Panc1 (cell line): Measurements from ENCODE around the gene DENND1B. TPM values are rescaled to one million over a fixed set of nuclear protein-coding genes. Genes with fewer than 3 reads are reported as not detected.

Source experiments
- ATAC-seq: fragments of 200-7000 bp; cut with Tn5 transposase; 2 replicates; pipeline ENCODE4 v1.9.1; 2020; ENCODE audit warnings: mild to moderate bottlenecking, moderate library complexity
- BruUV-seq: library from RNA; stranded (reverse); fragments of 400-500 nt; replicated peaks from 2 replicates; lab custom pipeline; 2021; lab: Mats Ljungman, UMichigan
- CTCF ChIA-PET: fragments of 300-600 bp; sonication (Branson Sonifier 250); formaldehyde crosslinking; loops from one replicate; lab custom pipeline; 2022; ENCODE audit warnings: antibody characterized with exemption; lab: Charles Lee
- POLR2A ChIA-PET: fragments of 300-600 bp; sonication (Branson Sonifier 250); formaldehyde crosslinking; loops from one replicate; lab custom pipeline; 2022; ENCODE audit warnings: antibody characterized with exemption; lab: Charles Lee
- DNase-seq: peaks from one replicate; pipeline ENCODE4 v3.0.0-alpha.2; 2010; ENCODE audit warnings: low read depth, low spot score
- H3K27ac ChIP-seq: 2 replicates; pipeline ENCODE4 v1.5.1; 2011; ENCODE audit warnings: mild to moderate bottlenecking, low read length, inconsistent platforms
- H3K27me3 ChIP-seq: fragments of 200-500 bp; sonication (Bioruptor generic); 2 replicates; pipeline ENCODE4 v1.6.0; 2014; ENCODE audit warnings: low read length, inconsistent platforms; ENCODE audit not compliant: control insufficient read depth, insufficient read depth
- H3K36me3 ChIP-seq: fragments of 200-500 bp; sonication (Bioruptor generic); 2 replicates; pipeline ENCODE4 v1.5.1; 2014; ENCODE audit warnings: inconsistent platforms, mild to moderate bottlenecking, low read length, moderate library complexity; ENCODE audit not compliant: control insufficient read depth, insufficient read depth
- H3K4me1 ChIP-seq: 2 replicates; pipeline ENCODE4 v1.5.1; 2011; ENCODE audit warnings: inconsistent platforms, mild to moderate bottlenecking, low read length, moderate library complexity; ENCODE audit not compliant: control insufficient read depth, insufficient read depth
- H3K4me3 ChIP-seq, 2 experiments: 2 replicates each; pipeline ENCODE4 v1.5.1; 2011 to 2012; ENCODE audit warnings: low read depth in 2 of 2, low read length in 2 of 2, mild to moderate bottlenecking in 2 of 2, inconsistent platforms in 1 of 2, moderate library complexity in 1 of 2
- H3K9me3 ChIP-seq: fragments of 200-500 bp; sonication (Bioruptor generic); 2 replicates; pipeline ENCODE4 v1.5.1; 2014; ENCODE audit warnings: low read depth, mild to moderate bottlenecking, inconsistent platforms, low read length, moderate library complexity; ENCODE audit not compliant: control insufficient read depth, insufficient read depth
- CTCF ChIP-seq: fragments of 450-650 bp; IDR thresholded peaks from 2 replicates; pipeline ENCODE4 v1.5.1; 2017; ENCODE audit warnings: mild to moderate bottlenecking
- POLR2AphosphoS5 ChIP-seq: IDR thresholded peaks from 2 replicates; pipeline ENCODE4 v1.6.1; 2012; ENCODE audit warnings: mild to moderate bottlenecking, low read depth, low read length, moderate library complexity
- SIN3A ChIP-seq: IDR thresholded peaks from 2 replicates; pipeline ENCODE4 v1.6.1; 2012; ENCODE audit warnings: low read depth, mild to moderate bottlenecking, low read length, moderate library complexity, borderline replicate concordance; ENCODE audit not compliant: insufficient read depth
- TCF7L2 ChIP-seq: IDR thresholded peaks from 2 replicates; pipeline ENCODE4 v1.6.1; 2011; ENCODE audit warnings: mild to moderate bottlenecking, low read depth, low read length, inconsistent platforms
- in situ Hi-C: cut with HindIII; loops from 2 replicates; pipeline ENCODE4 v1.10.0; 2016; ENCODE audit warnings: low sequenced_read_pairs, low pct_unique_long_range_greater_than_20kb
- intact Hi-C: fragments of 100-400 bp; cut with micrococcal nuclease; formaldehyde crosslinking; loops from one replicate; pipeline ENCODE4 v1.10.0; 2022; ENCODE audit not compliant: unreplicated experiment
- total RNA-seq: library from RNA; stranded (reverse); gene quantifications from one replicate; pipeline ENCODE4 v1.2.1, GENCODE V29; 2021; ENCODE audit not compliant: unreplicated experiment
- TF ChIP-seq, protein P1 (sequence below), 2 experiments: IDR thresholded peaks; 2 replicates each; pipeline ENCODE4 v1.6.1; 2011 to 2012; ENCODE audit warnings: low read depth in 2 of 2, control low read depth in 1 of 2, low read length in 1 of 2, mild to moderate bottlenecking in 1 of 2, moderate library complexity in 1 of 2; ENCODE audit not compliant: insufficient read depth in 1 of 2

Gene DENND1B
- total RNA-seq, 1 experiment from 2014 or later, result 7.7 TPM

GRCh38 chr1:197781968-197782721, 6.9 kb upstream of the DENND1B start:
- CTCF ChIA-PET, result no interaction called here
- ATAC-seq, result no peak
- Histone ChIP-seq H3K27me3 (no peaks in the 10 kb centered on the region), H3K27ac (no peak overlapping the region), H3K36me3 (no peaks in the 10 kb centered on the region), H3K4me1 (no peaks in the 10 kb centered on the region), H3K9me3 (no peaks in the 10 kb centered on the region), H3K4me3 (no peak overlapping the region)
- intact Hi-C loops (no loop called here), in situ Hi-C loops (no loop called here)
- TF ChIP-seq, protein P1, sequence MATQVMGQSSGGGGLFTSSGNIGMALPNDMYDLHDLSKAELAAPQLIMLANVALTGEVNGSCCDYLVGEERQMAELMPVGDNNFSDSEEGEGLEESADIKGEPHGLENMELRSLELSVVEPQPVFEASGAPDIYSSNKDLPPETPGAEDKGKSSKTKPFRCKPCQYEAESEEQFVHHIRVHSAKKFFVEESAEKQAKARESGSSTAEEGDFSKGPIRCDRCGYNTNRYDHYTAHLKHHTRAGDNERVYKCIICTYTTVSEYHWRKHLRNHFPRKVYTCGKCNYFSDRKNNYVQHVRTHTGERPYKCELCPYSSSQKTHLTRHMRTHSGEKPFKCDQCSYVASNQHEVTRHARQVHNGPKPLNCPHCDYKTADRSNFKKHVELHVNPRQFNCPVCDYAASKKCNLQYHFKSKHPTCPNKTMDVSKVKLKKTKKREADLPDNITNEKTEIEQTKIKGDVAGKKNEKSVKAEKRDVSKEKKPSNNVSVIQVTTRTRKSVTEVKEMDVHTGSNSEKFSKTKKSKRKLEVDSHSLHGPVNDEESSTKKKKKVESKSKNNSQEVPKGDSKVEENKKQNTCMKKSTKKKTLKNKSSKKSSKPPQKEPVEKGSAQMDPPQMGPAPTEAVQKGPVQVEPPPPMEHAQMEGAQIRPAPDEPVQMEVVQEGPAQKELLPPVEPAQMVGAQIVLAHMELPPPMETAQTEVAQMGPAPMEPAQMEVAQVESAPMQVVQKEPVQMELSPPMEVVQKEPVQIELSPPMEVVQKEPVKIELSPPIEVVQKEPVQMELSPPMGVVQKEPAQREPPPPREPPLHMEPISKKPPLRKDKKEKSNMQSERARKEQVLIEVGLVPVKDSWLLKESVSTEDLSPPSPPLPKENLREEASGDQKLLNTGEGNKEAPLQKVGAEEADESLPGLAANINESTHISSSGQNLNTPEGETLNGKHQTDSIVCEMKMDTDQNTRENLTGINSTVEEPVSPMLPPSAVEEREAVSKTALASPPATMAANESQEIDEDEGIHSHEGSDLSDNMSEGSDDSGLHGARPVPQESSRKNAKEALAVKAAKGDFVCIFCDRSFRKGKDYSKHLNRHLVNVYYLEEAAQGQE (IDR thresholded peaks at IDR 0.05; ENCODE audit: insufficient read depth in 1 of 2, low read depth in 2 of 2, low read length in 1 of 2), result no peak
- TF ChIP-seq POLR2AphosphoS5 (no peak), CTCF (no peak), TCF7L2 (no peak), SIN3A (no peak)
- no peak for DNase-seq
- BruUV-seq, result no TSS peak
- POLR2A ChIA-PET, result no interaction called here

- H3K27me3 ChIP-seq, result no peaks in the 10 kb centered on the region
- H3K4me3 ChIP-seq, result no peak overlapping the region
- peaks cover 8% of the 10 kb centered on the region for H3K4me1 ChIP-seq
- H3K27ac ChIP-seq, result no peak overlapping the region
- TF ChIP-seq POLR2AphosphoS5 (no peak), SIN3A (no peak), TCF7L2 (no peak), CTCF (no peak)
- TF ChIP-seq, protein P1 (IDR thresholded peaks at IDR 0.05; ENCODE audit: insufficient read depth in 1 of 2, low read depth in 2 of 2, low read length in 1 of 2), result no peak
- ChIA-PET CTCF (no interaction called here), POLR2A (no interaction called here)
- DNase-seq (no peak), ATAC-seq (no peak)
- intact Hi-C loops (no loop called here), in situ Hi-C loops (no loop called here)
- no TSS peak for BruUV-seq
- no peaks in the 10 kb centered on the region for H3K36me3 ChIP-seq
- no peaks in the 10 kb centered on the region for H3K9me3 ChIP-seq
Observed at GRCh38 chr1:197779921-197780320, 4.6 kb upstream of the DENND1B start.
